Breast epithelium (tissue), 4 donors: ENCODE results near the gene TSEN54. TPM values are rescaled to one million over a fixed set of nuclear protein-coding genes. Genes with fewer than 3 reads are reported as not detected.

Experiments
- DNase-seq, 2 donors: peaks; one replicate each; pipeline ENCODE4 v3.0.0-alpha.2; 2019; ENCODE audit warnings: low spot score in 2 of 2
- H3K27ac ChIP-seq, 2 donors: fragments of 200-600 bp; sonication (generic) in 1 of 2; one replicate each; pipeline ENCODE4 v1.5.1; 2016 to 2019; ENCODE audit warnings: mild to moderate bottlenecking in 1 of 2
- H3K27me3 ChIP-seq, 2 donors: fragments of 200-600 bp; sonication (generic) in 1 of 2; one replicate each; pipeline versions ENCODE4 v1.5.1 to v1.6.0; 2017 to 2019; ENCODE audit warnings: control low read depth in 1 of 2, mild to moderate bottlenecking in 1 of 2
- H3K36me3 ChIP-seq: fragments of 200-600 bp; one replicate; pipeline ENCODE4 v1.5.1; 2019
- H3K4me1 ChIP-seq, 2 donors: fragments of 200-600 bp; sonication (generic); one replicate each; pipeline ENCODE4 v1.5.1; 2016 to 2019; ENCODE audit warnings: control low read depth in 1 of 2
- H3K4me3 ChIP-seq, 3 donors: fragments of 200-600 bp; sonication (generic); 1 replicate in 2 of 3; 2 replicates in 1 of 3; pipeline ENCODE4 v1.5.1; 2016 to 2019; ENCODE audit warnings: mild to moderate bottlenecking in 3 of 3, moderate library complexity in 2 of 3
- H3K9me3 ChIP-seq, 2 donors: fragments of 200-600 bp; sonication (generic) in 1 of 2; one replicate each; pipeline ENCODE4 v1.5.1; 2016 to 2019; ENCODE audit warnings: control low read depth in 1 of 2
- POLR2A ChIP-seq: fragments of 450-650 bp; IDR thresholded peaks from one replicate; pipeline ENCODE4 v1.6.1; 2016; ENCODE audit warnings: antibody characterized with exemption, mild to moderate bottlenecking, moderate library complexity
- POLR2AphosphoS5 ChIP-seq, 3 donors: sonication (generic); formaldehyde crosslinking; IDR thresholded peaks; one replicate each; pipeline ENCODE4 v1.6.1; 2017; ENCODE audit warnings: antibody characterized with exemption in 3 of 3
- intact Hi-C: fragments of 100-400 bp; cut with DNase I; formaldehyde crosslinking; loops from one replicate; pipeline ENCODE4 v1.15.1; 2023; ENCODE audit warnings: low total_unique reads
- total RNA-seq, 3 donors: library from RNA; depleted of rRNA; stranded (reverse); fragments of >200 nt; gene quantifications; one replicate each; pipeline ENCODE4 v1.1.0, GENCODE V29; 2016
- TF ChIP-seq, protein P1 (sequence below), 3 donors: fragments of 450-650 bp; IDR thresholded peaks; one replicate each; pipeline ENCODE4 v1.5.1; 2016 to 2017; ENCODE audit warnings: antibody characterized with exemption in 3 of 3, mild to moderate bottlenecking in 3 of 3, moderate library complexity in 3 of 3

Gene TSEN54
- total RNA-seq, 3 donors from 2014 or later = 18.4 to 34.7 (median 31.2) TPM

DNA sequence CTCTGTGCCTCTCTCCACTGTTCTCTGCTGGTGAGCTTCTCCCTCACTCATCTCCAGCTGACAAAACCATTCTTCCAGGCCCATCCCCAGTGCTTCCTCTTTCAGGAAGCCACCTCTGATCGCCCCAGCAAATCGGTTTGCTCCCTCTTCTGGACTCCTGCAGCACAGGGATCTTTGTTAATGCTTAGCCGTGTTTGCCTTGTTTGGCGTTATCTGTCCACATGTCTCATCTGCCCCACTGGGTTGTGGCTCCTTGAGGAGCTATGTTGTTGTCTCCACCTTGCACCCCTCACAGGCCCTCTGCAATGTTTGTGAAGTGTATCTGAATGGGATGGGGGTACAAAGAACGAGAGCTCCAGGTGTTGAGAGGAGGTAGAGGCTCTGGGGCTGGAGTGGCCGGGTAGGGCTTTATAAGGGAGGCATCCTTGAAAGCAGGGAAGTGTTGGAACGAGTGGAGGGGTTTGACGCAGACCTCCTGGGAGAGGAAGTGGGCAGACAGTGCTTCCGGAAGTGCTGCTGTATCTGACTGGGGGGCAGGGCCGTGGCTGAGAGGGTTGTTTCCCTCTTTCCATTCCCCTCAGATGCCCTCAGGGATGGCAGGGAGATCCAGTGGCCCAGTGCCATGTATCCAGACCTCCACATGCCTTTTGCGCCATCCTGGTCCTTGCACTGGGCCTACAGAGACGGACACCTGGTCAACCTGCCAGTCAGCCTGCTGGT is 28.8 kb upstream of the TSEN54 start:
- intact Hi-C loops = no loop called here
- no peaks in the 10 kb centered on the region for H3K9me3 ChIP-seq
- no peak overlapping the region for H3K4me3 ChIP-seq
- H3K36me3 ChIP-seq = no peaks in the 10 kb centered on the region
- DNase-seq = no peak
- TF ChIP-seq POLR2A = no peak
- no peak for TF ChIP-seq POLR2AphosphoS5 (IDR thresholded peaks at IDR 0.05)
- TF ChIP-seq, protein P1, sequence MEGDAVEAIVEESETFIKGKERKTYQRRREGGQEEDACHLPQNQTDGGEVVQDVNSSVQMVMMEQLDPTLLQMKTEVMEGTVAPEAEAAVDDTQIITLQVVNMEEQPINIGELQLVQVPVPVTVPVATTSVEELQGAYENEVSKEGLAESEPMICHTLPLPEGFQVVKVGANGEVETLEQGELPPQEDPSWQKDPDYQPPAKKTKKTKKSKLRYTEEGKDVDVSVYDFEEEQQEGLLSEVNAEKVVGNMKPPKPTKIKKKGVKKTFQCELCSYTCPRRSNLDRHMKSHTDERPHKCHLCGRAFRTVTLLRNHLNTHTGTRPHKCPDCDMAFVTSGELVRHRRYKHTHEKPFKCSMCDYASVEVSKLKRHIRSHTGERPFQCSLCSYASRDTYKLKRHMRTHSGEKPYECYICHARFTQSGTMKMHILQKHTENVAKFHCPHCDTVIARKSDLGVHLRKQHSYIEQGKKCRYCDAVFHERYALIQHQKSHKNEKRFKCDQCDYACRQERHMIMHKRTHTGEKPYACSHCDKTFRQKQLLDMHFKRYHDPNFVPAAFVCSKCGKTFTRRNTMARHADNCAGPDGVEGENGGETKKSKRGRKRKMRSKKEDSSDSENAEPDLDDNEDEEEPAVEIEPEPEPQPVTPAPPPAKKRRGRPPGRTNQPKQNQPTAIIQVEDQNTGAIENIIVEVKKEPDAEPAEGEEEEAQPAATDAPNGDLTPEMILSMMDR (IDR thresholded peaks at IDR 0.05) = no peak
- no peaks in the 10 kb centered on the region for H3K27me3 ChIP-seq
- no peaks in the 10 kb centered on the region for H3K4me1 ChIP-seq
- no peak overlapping the region for H3K27ac ChIP-seq

DNA sequence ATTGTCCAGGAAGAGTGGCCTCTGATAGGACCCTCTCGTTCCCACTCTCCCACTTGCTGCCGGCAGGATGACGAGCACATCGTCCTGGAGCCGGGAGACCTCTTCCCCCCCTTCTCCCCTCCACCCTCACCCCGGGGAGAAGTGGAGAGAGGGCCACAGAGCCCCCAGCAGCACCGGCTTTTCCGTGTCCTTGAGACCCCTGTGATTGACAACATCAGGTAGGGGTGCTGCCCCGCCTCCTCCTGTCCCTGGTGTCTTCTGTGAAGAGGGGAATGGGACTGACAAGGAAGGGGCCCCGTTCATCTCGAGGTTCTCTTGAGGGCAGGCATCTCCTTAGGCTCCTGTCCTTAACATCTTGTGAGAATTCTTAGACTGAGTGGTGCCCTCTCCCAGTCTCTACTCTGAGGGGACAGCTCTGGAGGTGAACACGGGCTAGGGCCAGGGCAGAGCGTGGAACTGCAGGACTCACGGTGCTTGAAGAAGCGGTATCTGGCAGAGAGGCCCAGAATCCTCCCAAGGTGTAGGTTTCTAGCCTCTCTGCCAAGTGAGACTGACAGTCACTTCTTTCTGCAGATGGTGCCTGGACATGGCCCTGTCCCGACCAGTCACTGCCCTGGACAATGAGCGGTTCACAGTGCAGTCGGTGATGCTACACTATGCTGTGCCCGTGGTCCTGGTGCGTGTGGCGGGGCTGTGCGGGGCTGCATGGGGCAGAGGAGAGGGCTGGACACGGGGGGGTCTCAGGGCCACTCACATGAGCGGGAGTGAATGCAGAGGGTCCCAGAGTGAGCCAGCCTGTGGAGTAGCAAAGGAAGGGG is 27.4 kb upstream of the TSEN54 start:
- no peaks in the 10 kb centered on the region for H3K36me3 ChIP-seq
- TF ChIP-seq, protein P1 (IDR thresholded peaks at IDR 0.05) = no peak
- TF ChIP-seq POLR2AphosphoS5 (IDR thresholded peaks at IDR 0.05) = no peak
- no peak for TF ChIP-seq POLR2A
- intact Hi-C loops = no loop called here
- no peak for DNase-seq
- H3K27me3 ChIP-seq = no peaks in the 10 kb centered on the region
- H3K4me1 ChIP-seq = no peaks in the 10 kb centered on the region
- no peak overlapping the region for H3K27ac ChIP-seq
- H3K9me3 ChIP-seq = no peaks in the 10 kb centered on the region
- no peak overlapping the region for H3K4me3 ChIP-seq

DNA sequence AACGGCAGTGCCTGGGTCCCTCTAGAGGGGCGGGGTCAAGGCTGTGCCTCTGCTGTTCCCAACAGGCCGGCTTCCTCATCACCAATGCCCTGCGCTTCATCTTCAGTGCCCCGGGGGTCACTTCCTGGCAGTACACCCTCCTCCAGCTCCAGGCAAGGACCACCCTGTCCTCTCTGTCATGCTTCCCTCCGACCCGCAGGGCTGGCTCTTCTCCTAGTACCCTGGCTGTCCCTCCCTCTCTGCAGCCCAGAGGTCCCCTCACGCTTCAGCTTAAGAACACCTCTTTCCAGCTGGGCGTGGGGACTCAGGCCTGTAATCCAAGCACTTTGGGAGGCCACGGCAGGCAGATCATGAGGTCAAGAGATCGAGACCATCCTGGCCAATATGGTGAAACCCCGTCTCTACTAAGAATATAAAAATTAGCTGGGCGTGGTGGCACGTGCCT is 26.8 kb upstream of the TSEN54 start:
- H3K9me3 ChIP-seq = no peaks in the 10 kb centered on the region
- intact Hi-C loops = no loop called here
- no peaks in the 10 kb centered on the region for H3K36me3 ChIP-seq
- peak overlapping the region in 1 of 2 donors; percentile 17 for H3K27ac ChIP-seq
- TF ChIP-seq POLR2AphosphoS5 (IDR thresholded peaks at IDR 0.05) (no peak), POLR2A (no peak)
- TF ChIP-seq, protein P1 (IDR thresholded peaks at IDR 0.05) = no peak
- H3K4me3 ChIP-seq = no peak overlapping the region
- H3K4me1 ChIP-seq = no peaks in the 10 kb centered on the region
- H3K27me3 ChIP-seq = no peaks in the 10 kb centered on the region
- no peak for DNase-seq

DNA sequence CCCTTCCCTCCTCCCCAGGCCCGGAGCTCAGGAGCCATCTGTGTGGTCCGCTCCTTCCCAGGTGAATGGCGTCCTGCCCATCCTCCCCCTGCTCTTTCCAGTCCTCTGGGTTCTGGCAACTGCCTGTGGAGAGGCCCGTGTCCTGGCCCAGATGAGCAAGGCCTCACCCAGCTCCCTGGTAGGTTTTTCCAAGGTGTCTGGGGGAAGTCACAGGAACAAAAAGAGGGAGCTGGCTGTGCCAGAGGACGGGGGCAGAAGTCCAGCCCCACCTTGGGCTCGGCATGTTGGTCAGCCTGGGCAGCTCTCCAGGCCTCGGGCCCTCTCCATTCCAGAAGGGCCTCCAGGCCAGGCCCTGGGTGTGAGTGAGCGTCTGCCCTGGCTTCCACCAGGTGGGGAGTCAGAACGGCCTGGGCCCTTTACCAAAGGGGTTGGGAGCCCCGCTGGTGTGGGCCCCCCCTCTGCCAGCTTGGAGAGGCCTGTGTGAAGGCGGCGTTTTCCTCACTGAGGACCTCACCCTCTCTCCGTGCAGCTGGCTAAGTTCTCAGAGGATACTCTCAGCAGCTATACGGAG is 26.1 kb upstream of the TSEN54 start:
- intact Hi-C loops = no loop called here
- H3K4me1 ChIP-seq = no peaks in the 10 kb centered on the region

More for the DNA sequence above, 26.1 kb upstream of the TSEN54 start:
- Histone ChIP-seq H3K9me3 (no peaks in the 10 kb centered on the region), H3K27ac (peak overlapping the region; percentile 17 to 62), H3K36me3 (no peaks in the 10 kb centered on the region), H3K27me3 (no peaks in the 10 kb centered on the region), H3K4me3 (no peak overlapping the region)
- DNase-seq = no peak
- TF ChIP-seq POLR2AphosphoS5 (IDR thresholded peaks at IDR 0.05) (no peak), POLR2A (no peak)
- TF ChIP-seq, protein P1 (IDR thresholded peaks at IDR 0.05) = no peak
